ENCODE results near the gene IP6K1.
A peak's percentile ranks its signal among the peaks of the same experiment; 100 is the strongest.

IP6K1 gene

GRCh38 chr3:49806850-49807249 lies 20.5 kb upstream of the IP6K1 start:
- no peak overlapping the region for H3K27ac ChIP-seq
- TF ChIP-seq ZFX (IDR thresholded peaks at IDR 0.05), result no peak
- TF ChIP-seq CTCF (conservative IDR thresholded peaks at IDR 0.05), result no peak

- peak overlapping the region; percentile 62 for H3K27ac ChIP-seq
Measured at GRCh38 chr3:49805897-49806701, 19.8 kb upstream of the IP6K1 start.

GRCh38 chr3:49805367-49805782 lies 19.0 kb upstream of the IP6K1 start:
- TF ChIP-seq CTCF (conservative IDR thresholded peaks at IDR 0.05) (no peak), ZFX (IDR thresholded peaks at IDR 0.05) (no peak)

More at GRCh38 chr3:49805897-49806701, 19.8 kb upstream of the IP6K1 start:
- no peak for TF ChIP-seq ZFX (IDR thresholded peaks at IDR 0.05)
- no peak for TF ChIP-seq CTCF (conservative IDR thresholded peaks at IDR 0.05)

GRCh38 chr3:49804141-49805041 lies 18.0 kb upstream of the IP6K1 start:
- no peak overlapping the region; the same call in 1 of the 2 replicates for H3K27ac ChIP-seq
- TF ChIP-seq ZFX (IDR thresholded peaks at IDR 0.05) (no peak), CTCF (conservative IDR thresholded peaks at IDR 0.05) (no peak)

More at GRCh38 chr3:49805367-49805782, 19.0 kb upstream of the IP6K1 start:
- peak overlapping the region; percentile 62 for H3K27ac ChIP-seq

GRCh38 chr3:49803465-49804140 lies 17.3 kb upstream of the IP6K1 start:
- no peak for TF ChIP-seq CTCF (conservative IDR thresholded peaks at IDR 0.05)
- TF ChIP-seq ZFX (IDR thresholded peaks at IDR 0.05), result no peak
- H3K27ac ChIP-seq, result no peak overlapping the region

GRCh38 chr3:49802719-49803464 lies 16.6 kb upstream of the IP6K1 start, which contains the start of gene INKA1:
Gene INKA1 (plus strand): TSS chr3:49803261. CDS start chr3:49803393, 132 bp downstream.
- TF ChIP-seq CTCF (conservative IDR thresholded peaks at IDR 0.05), result peak; percentile 90
- no peak for TF ChIP-seq ZFX (IDR thresholded peaks at IDR 0.05)
- H3K27ac ChIP-seq, result no peak within 1 kb of the TSS
